OCI-LY3 (cell line): ENCODE measurements around the gene GTPBP1.

Experiments used
- H2AFZ ChIP-seq: fragments of 200-600, 300-600 bp; shearing (Covaris generic); 2 replicates; pipeline ENCODE4 v1.6.0; 2014; ENCODE audit warnings: antibody characterized with exemption, low read depth, low read length
- H3K27ac ChIP-seq: fragments of 200-600, 300-600 bp; sonication (generic); 2 replicates; pipeline ENCODE4 v1.5.1; 2014; ENCODE audit warnings: mild to moderate bottlenecking, low read length, moderate library complexity, mixed read lengths
- H3K27me3 ChIP-seq: fragments of 200-600, 300-600 bp; sonication (generic); 2 replicates; pipeline ENCODE4 v1.6.1; 2014; ENCODE audit warnings: low read depth, low read length, mixed read lengths
- H3K36me3 ChIP-seq: fragments of 200-600, 300-600 bp; sonication (generic); replicated peaks from 2 replicates; pipeline ENCODE3; 2014; ENCODE audit warnings: low read depth, low read length, mixed read lengths
- H3K4me1 ChIP-seq: fragments of 300-600, 200-600 bp; sonication (generic); 2 replicates; pipeline ENCODE4 v1.6.1; 2014; ENCODE audit warnings: low read length, mixed read lengths
- H3K4me2 ChIP-seq: fragments of 200-600, 300-600 bp; sonication (generic); 2 replicates; pipeline ENCODE4 v1.6.1; 2014; ENCODE audit warnings: low read length, mixed read lengths
- H3K4me3 ChIP-seq: fragments of 300-600, 200-600 bp; sonication (generic); 2 replicates; pipeline ENCODE4 v1.5.1; 2014; ENCODE audit warnings: antibody characterized with exemption, mild to moderate bottlenecking, low read length, moderate library complexity
- H3K79me2 ChIP-seq: fragments of 300-600, 200-600 bp; shearing (Covaris generic); 2 replicates; pipeline ENCODE4 v1.6.1; 2014; ENCODE audit warnings: mild to moderate bottlenecking, low read length, mixed read lengths
- H3K9ac ChIP-seq: fragments of 300-600, 200-600 bp; shearing (Covaris generic); 2 replicates; pipeline ENCODE4 v1.6.0; 2014; ENCODE audit warnings: mild to moderate bottlenecking, low read length, moderate library complexity
- H3K9me3 ChIP-seq: fragments of 200-600, 300-600 bp; shearing (Covaris generic); 2 replicates; pipeline ENCODE4 v1.6.1; 2014; ENCODE audit warnings: low read length, mixed read lengths; ENCODE audit not compliant: insufficient read depth
- H4K20me1 ChIP-seq: fragments of 200-600, 300-600 bp; sonication (generic); 2 replicates; pipeline ENCODE4 v1.6.1; 2016; ENCODE audit warnings: low read length, mixed read lengths; ENCODE audit not compliant: insufficient read depth
- CTCF ChIP-seq: fragments of 200-600, 300-600 bp; sonication (generic); IDR thresholded peaks from 2 replicates; pipeline ENCODE4 v1.5.1; 2014; ENCODE audit warnings: antibody characterized with exemption, low read length, low read depth
- EZH2phosphoT487 ChIP-seq: fragments of 200-600 bp; shearing (Covaris generic); IDR thresholded peaks from 2 replicates; pipeline ENCODE4 v1.6.1; 2018; ENCODE audit warnings: antibody characterized with exemption, mixed run types, low read depth

GTPBP1 gene

DNA sequence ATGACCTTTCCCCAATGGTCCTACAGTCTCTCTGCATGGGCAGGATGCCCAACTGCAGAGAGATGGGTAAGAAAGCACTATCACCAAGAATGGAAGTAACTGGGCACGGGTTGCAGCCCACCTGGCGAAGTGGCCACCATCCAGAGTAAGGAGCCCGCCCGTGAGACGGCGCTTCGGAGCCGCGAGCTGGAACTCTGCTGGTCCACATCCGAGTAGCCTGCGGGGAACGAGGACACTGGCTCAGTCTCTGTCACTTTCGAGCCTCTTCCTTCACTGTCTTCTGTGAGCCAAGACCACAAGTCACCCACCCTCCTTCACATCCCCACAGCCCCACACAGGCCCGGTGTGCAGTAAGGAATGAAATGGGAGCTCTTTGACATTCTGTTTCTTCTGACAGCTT lies 44.4 kb downstream of the GTPBP1 start:
- Histone ChIP-seq H3K9me3 (no peaks in the 10 kb centered on the region), H3K27me3 (no peaks in the 10 kb centered on the region), H3K4me2 (no peak overlapping the region), H3K4me1 (peaks cover 21% of the 10 kb centered on the region), H3K9ac (no peak overlapping the region), H4K20me1 (peaks cover 6% of the 10 kb centered on the region), H3K79me2 (peaks cover 16% of the 10 kb centered on the region), H3K36me3 (peaks cover 72% of the 10 kb centered on the region), H3K4me3 (no peak overlapping the region), H3K27ac (no peak overlapping the region), H2AFZ (no peak overlapping the region)
- TF ChIP-seq EZH2phosphoT487 (no peak), CTCF (no peak)

GRCh38 chr22:38750638-38751037 lies 44.9 kb downstream of the GTPBP1 start:
- H3K4me3 ChIP-seq, result no peak overlapping the region
- H3K4me2 ChIP-seq, result no peak overlapping the region
- no peaks in the 10 kb centered on the region for H3K9me3 ChIP-seq
- H3K27ac ChIP-seq, result no peak overlapping the region
- H4K20me1 ChIP-seq, result peaks cover 6% of the 10 kb centered on the region
- H3K79me2 ChIP-seq, result peaks cover 21% of the 10 kb centered on the region
- TF ChIP-seq EZH2phosphoT487, result no peak
- TF ChIP-seq CTCF, result no peak
- no peak overlapping the region for H3K9ac ChIP-seq
- H3K27me3 ChIP-seq, result no peaks in the 10 kb centered on the region
- H3K4me1 ChIP-seq, result peaks cover 21% of the 10 kb centered on the region
- H2AFZ ChIP-seq, result no peak overlapping the region
- H3K36me3 ChIP-seq, result peaks cover 67% of the 10 kb centered on the region

GRCh38 chr22:38751066-38751421 lies 45.3 kb downstream of the GTPBP1 start:
- Histone ChIP-seq H3K27me3 (no peaks in the 10 kb centered on the region), H3K27ac (no peak overlapping the region), H2AFZ (no peak overlapping the region), H3K4me2 (no peak overlapping the region), H3K4me3 (no peak overlapping the region), H3K9ac (no peak overlapping the region), H3K9me3 (no peaks in the 10 kb centered on the region), H4K20me1 (peaks cover 6% of the 10 kb centered on the region), H3K79me2 (peaks cover 21% of the 10 kb centered on the region), H3K4me1 (peaks cover 21% of the 10 kb centered on the region), H3K36me3 (peaks cover 63% of the 10 kb centered on the region)
- TF ChIP-seq CTCF (no peak), EZH2phosphoT487 (no peak)

DNA sequence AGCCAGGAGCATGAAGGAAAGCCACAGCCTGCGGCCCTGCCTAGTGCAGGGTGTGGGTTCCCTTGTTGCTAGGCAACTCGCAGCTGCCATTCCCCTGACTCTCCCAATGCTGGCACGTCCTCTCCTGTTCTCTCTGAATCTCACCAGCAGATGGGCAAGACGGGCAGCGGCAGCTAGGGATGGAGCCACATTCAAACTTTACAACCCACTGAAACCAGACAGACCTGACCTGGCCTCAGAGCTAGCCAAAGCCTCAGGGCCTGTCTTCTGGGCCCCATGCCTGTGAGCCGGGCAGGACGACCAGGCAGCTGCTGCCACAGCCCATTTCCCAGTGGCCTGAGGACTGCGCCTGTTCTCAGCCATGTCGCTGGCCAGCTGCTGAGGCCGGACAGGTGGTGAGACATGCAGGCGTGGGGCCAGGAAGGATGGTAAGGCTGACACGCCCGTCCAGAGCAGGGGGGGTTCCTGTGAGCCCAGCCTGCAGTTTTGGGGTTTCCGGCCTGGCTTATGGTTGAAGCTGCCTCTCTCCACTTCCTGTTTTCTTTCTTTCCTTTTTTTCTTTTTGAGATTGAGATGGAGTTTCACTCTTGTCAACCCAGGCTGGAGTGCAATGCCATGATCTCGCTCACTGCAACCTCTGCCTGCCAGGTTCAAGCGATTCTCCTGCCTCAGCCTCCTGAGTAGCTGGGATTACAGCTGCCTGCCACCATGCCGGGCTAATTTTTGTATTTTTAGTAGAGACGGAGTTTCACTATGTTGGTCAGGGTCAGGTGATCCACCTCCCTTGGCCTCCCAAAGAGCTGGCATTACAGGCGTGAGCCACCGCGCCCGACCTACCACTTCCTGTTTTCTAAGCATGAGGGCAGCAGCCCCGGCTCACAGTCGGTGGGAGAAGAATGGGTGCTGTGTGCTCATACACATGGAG lies 45.9 kb downstream of the GTPBP1 start:
- Histone ChIP-seq H2AFZ (no peak overlapping the region), H3K79me2 (peaks cover 21% of the 10 kb centered on the region), H3K9ac (no peak overlapping the region), H3K4me1 (peaks cover 21% of the 10 kb centered on the region), H3K27ac (no peak overlapping the region), H3K4me2 (peak overlapping the region; percentile 11; the same call in 1 of the 2 replicates), H4K20me1 (peaks cover 6% of the 10 kb centered on the region), H3K9me3 (no peaks in the 10 kb centered on the region), H3K36me3 (peaks cover 59% of the 10 kb centered on the region), H3K27me3 (no peaks in the 10 kb centered on the region), H3K4me3 (no peak overlapping the region)
- no peak for TF ChIP-seq EZH2phosphoT487
- TF ChIP-seq CTCF, result no peak
